ENCODE measurements around the gene EXOSC7. TPM values are rescaled to one million over a fixed set of nuclear protein-coding genes. Genes with fewer than 3 reads are reported as not detected.

The EXOSC7 gene
- total RNA-seq, 2 experiments from 2014 or later: 47.8 to 49.0 TPM

DNA sequence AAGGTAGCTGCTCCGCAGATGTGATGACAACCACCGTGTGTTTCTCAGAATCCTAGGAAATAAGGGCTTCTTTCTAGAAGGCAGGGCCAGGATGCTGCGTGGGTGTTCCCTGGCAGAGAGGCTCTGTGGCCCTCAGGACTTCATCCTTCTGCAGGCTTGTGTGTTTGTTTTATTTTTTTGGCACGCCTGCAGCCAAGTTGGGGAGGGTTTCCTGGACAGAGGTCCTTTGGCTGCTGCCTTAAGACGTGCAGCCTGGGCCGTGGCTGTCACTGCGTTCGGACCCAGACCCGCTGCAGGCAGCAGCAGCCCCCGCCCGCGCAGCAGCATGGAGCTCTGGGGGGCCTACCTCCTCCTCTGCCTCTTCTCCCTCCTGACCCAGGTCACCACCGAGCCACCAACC is 50.0 kb downstream of the EXOSC7 start, which contains the start of gene CLEC3B:
Gene CLEC3B (plus strand): TSS at position 266 of the 400 bp plus-strand sequence. CDS start 60 bp downstream, at position 326.
- Mint-ChIP-seq H3K9me3 (no peaks in the 10 kb centered on the region), H3K27ac (no peak within 1 kb of the TSS), H3K4me1 (peaks cover 6% of the 10 kb centered on the region), H3K36me3 (no peaks in the 10 kb centered on the region), H3K4me3 (no peak within 1 kb of the TSS), H3K27me3 (peaks cover 16% of the 10 kb centered on the region)
- DNase-seq (no peak), ATAC-seq (ENCODE audit: low read depth) (no peak)
- POLR2A ChIA-PET: no interaction called here

DNA sequence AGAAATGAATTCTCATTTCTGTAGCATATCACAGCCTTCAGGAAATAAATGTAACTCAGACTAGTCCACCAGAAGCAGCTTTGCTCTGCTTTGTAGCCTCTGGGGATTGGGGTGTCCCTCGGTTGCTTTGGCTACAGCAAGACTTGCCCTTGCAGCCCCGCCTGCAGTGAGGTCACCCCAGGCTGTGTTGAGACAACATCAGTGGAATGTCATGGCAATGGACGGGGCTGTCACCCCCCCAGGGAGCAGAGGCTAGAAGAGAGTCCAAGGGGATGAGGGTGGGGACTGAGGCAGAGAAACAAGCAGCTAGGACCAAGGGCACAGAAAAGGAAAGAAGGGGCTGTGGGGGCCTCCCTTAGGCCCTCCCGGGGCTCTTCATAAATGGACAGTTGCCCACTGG is 50.9 kb downstream of the EXOSC7 start:
- Mint-ChIP-seq H3K9me3 (no peaks in the 10 kb centered on the region), H3K4me1 (peaks cover 4% of the 10 kb centered on the region), H3K4me3 (no peak overlapping the region), H3K27me3 (peaks cover 16% of the 10 kb centered on the region), H3K27ac (no peak overlapping the region), H3K36me3 (no peaks in the 10 kb centered on the region)
- POLR2A ChIA-PET: no interaction called here
- ATAC-seq (ENCODE audit: low read depth) (no peak), DNase-seq (no peak)

DNA sequence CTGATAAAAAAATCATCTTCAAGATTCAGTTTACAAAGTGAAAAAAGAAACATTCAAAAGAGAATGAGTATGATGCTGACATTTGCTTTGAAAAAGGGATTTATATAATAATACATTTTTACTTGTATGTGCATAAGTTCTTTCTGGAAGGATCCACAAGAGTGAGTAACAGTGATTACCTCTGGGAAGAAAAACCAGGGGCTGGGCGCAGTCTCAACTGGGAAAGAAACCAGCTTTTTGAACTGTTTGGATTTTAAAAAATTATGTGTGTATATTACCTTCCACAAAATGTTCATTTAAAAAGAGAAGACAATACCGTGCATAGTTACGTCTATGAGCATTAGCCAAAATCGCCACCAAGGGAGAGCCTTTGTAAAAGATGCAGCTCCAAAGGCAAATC is 51.4 kb downstream of the EXOSC7 start:
- POLR2A ChIA-PET: no interaction called here
- no peak for ATAC-seq (ENCODE audit: low read depth)
- Mint-ChIP-seq H3K27me3 (peaks cover 16% of the 10 kb centered on the region), H3K36me3 (no peaks in the 10 kb centered on the region), H3K9me3 (no peaks in the 10 kb centered on the region), H3K4me3 (no peak overlapping the region), H3K27ac (no peak overlapping the region), H3K4me1 (peaks cover 4% of the 10 kb centered on the region)
- no peak for DNase-seq

- POLR2A ChIA-PET: no interaction called here
- Mint-ChIP-seq H3K4me3 (no peak overlapping the region), H3K27me3 (peaks cover 21% of the 10 kb centered on the region), H3K4me1 (peaks cover 5% of the 10 kb centered on the region), H3K36me3 (no peaks in the 10 kb centered on the region), H3K27ac (no peak overlapping the region), H3K9me3 (no peaks in the 10 kb centered on the region)
- DNase-seq: no peak
- ATAC-seq (ENCODE audit: low read depth): no peak
Observed at GRCh38 chr3:45029216-45029615, 53.2 kb downstream of the EXOSC7 start.

DNA sequence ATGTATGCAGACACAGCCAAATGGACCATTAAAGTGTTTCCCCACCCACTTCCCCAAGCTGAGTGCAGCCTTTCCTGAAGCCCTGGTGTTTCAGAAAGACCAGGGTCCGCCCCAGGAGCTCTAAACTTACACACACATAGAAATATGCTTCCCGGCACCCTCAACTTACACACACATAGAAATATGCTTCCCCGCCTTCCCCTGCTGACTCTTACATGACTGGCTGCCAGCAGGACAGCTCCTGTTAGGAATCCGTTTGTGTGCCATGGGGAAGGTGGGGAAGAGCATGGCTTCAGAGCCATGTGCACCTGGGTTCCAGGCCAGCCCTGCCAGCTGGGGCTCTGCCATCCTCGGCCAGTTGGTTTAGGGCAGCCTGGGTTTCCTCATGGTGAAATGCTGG is 53.6 kb downstream of the EXOSC7 start:
- DNase-seq (no peak), ATAC-seq (ENCODE audit: low read depth) (no peak)
- Mint-ChIP-seq H3K27ac (no peak overlapping the region), H3K4me1 (peaks cover 9% of the 10 kb centered on the region), H3K27me3 (peaks cover 21% of the 10 kb centered on the region), H3K4me3 (no peak overlapping the region), H3K36me3 (no peaks in the 10 kb centered on the region), H3K9me3 (no peaks in the 10 kb centered on the region)
- POLR2A ChIA-PET: no interaction called here

DNA sequence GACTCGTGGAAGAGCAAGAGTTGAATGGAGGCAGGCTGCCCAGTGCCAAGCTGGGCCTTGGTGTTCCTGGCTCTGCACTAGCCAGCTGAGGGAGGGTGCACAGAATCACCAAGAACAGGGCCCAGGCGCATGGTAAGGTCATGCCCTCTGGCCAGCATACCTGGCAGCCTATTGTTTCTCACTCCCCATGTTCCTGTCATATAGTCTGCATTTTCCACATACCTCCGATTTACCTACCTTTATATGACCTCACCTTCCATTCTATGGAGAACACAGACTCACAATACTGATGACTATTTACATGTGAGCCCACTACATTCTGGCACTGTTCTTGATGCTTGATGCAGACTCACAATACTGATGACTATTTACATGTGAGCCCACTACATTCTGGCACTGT is 55.5 kb downstream of the EXOSC7 start:
- POLR2A ChIA-PET: no interaction called here
- peaks cover 17% of the 10 kb centered on the region for H3K4me1 Mint-ChIP-seq
- DNase-seq (no peak), ATAC-seq (ENCODE audit: low read depth) (no peak)
- no peaks in the 10 kb centered on the region for H3K9me3 Mint-ChIP-seq
- no peaks in the 10 kb centered on the region for H3K36me3 Mint-ChIP-seq
- no peak overlapping the region for H3K27ac Mint-ChIP-seq
- no peak overlapping the region for H3K4me3 Mint-ChIP-seq
- H3K27me3 Mint-ChIP-seq: peaks cover 16% of the 10 kb centered on the region

DNA sequence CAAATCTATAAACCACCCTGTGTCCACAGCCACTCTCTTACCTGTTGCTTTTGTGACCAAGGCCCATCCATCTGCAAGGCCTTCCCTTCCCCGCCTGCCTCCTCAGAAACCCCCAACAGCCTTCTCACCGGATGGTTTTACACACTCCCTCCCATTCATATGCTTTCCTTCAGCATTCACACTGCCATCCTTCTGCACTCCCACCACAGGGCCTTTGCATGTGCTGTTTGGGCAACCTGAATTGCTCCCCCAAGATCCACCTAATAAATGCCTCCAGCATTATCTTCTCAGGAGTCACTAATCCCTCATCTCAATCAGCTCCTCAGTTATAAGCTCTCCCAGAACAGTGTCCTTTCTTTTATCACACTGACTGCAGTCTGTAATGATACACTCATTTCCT is 56.1 kb downstream of the EXOSC7 start:
- peaks cover 16% of the 10 kb centered on the region for H3K27me3 Mint-ChIP-seq
- POLR2A ChIA-PET: no interaction called here
- no peaks in the 10 kb centered on the region for H3K36me3 Mint-ChIP-seq

DNA sequence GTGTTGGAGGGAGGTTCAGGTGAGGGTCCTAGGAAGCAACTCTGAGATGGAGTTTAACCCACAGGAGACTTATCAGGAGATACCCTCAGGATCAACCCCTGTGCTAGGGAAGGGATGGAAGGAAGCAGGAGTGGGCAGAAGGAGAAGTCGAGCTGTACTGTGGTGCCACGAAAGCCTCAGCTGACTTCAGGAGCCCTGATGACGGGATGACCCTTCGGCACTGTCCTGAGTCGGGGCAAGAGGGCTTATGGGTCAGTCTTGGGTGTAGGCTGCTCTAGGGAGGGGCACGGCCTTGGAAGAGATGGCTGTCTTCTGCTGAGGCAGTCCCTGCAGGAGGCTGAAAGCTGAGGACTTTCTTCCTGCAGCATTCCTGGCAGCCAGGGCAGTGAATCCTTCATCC is 57.7 kb downstream of the EXOSC7 start:
- no peak for ATAC-seq (ENCODE audit: low read depth)
- Mint-ChIP-seq H3K27me3 (peaks cover 14% of the 10 kb centered on the region), H3K4me3 (no peak overlapping the region), H3K27ac (peak overlapping the region; percentile 31), H3K36me3 (no peaks in the 10 kb centered on the region), H3K9me3 (no peaks in the 10 kb centered on the region), H3K4me1 (peaks cover 20% of the 10 kb centered on the region)
- no peak for DNase-seq
- POLR2A ChIA-PET: no interaction called here

More for the DNA sequence above, 56.1 kb downstream of the EXOSC7 start:
- Mint-ChIP-seq H3K4me1 (peaks cover 18% of the 10 kb centered on the region), H3K4me3 (no peak overlapping the region), H3K27ac (peak overlapping the region; percentile 9), H3K9me3 (no peaks in the 10 kb centered on the region)
- DNase-seq: no peak
- no peak for ATAC-seq (ENCODE audit: low read depth)

GRCh38 chr3:45034612-45035252 is 58.7 kb downstream of the EXOSC7 start:
- Mint-ChIP-seq H3K9me3 (no peaks in the 10 kb centered on the region), H3K27ac (peak overlapping the region; percentile 71), H3K36me3 (no peaks in the 10 kb centered on the region), H3K4me1 (peaks cover 20% of the 10 kb centered on the region), H3K4me3 (peak overlapping the region; percentile 40), H3K27me3 (peaks cover 14% of the 10 kb centered on the region)
- POLR2A ChIA-PET: interaction anchor here (0.6 to 1.3 kb wide), 3 partner anchors 22 to 59 kb away, joined by 3 to 4 read pairs (median 3); partner anchors contain the start of genes EXOSC7 and ZDHHC3
- peak; percentile 62 for DNase-seq
- ATAC-seq (ENCODE audit: low read depth): peak; percentile 66

DNA sequence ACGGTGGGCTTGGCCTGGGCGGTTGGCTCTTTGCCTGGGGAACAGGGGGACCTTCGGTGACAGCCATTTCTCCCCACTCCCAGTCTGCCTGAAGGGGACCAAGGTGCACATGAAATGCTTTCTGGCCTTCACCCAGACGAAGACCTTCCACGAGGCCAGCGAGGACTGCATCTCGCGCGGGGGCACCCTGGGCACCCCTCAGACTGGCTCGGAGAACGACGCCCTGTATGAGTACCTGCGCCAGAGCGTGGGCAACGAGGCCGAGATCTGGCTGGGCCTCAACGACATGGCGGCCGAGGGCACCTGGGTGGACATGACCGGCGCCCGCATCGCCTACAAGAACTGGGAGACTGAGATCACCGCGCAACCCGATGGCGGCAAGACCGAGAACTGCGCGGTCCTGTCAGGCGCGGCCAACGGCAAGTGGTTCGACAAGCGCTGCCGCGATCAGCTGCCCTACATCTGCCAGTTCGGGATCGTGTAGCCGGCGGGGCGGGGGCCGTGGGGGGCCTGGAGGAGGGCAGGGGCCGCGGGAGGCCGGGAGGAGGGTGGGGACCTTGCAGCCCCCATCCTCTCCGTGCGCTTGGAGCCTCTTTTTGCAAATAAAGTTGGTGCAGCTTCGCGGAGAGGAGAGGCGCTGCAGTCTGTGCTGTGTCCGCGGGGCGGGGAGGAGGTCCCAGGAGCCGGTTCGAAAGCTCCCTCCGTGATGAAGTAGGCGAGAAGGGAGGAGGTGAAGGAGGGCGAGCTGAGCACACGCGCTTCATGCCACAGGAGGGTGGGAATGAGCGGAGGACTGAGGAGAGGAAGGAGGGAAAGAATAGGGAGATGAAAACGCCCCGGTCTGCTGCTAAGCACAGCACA is 59.6 kb downstream of the EXOSC7 start:
- Mint-ChIP-seq H3K27ac (no peak overlapping the region), H3K4me1 (peaks cover 25% of the 10 kb centered on the region), H3K36me3 (no peaks in the 10 kb centered on the region), H3K9me3 (no peaks in the 10 kb centered on the region), H3K27me3 (peaks cover 14% of the 10 kb centered on the region), H3K4me3 (peak overlapping the region; percentile 85)
- ATAC-seq (ENCODE audit: low read depth) (no peak), DNase-seq (peak; percentile 49)
- POLR2A ChIA-PET: interaction anchor here (0.6 to 1.3 kb wide), 4 partner anchors 44 to 540 kb away, joined by 3 to 5 read pairs (median 3); partner anchors contain the start of genes EXOSC7 and ZDHHC3

- POLR2A ChIA-PET: interaction anchor here (0.6 to 0.9 kb wide), 2 partner anchors 32 to 461 kb away, joined by 4 to 7 read pairs; no protein-coding TSS in a partner anchor
- ATAC-seq (ENCODE audit: low read depth) (peak; percentile 73), DNase-seq (peak; percentile 84)
- no peak overlapping the region for H3K27ac Mint-ChIP-seq
- H3K36me3 Mint-ChIP-seq: no peaks in the 10 kb centered on the region
- H3K4me3 Mint-ChIP-seq: no peak overlapping the region
- H3K27me3 Mint-ChIP-seq: peaks cover 14% of the 10 kb centered on the region
- no peaks in the 10 kb centered on the region for H3K9me3 Mint-ChIP-seq
- peaks cover 41% of the 10 kb centered on the region for H3K4me1 Mint-ChIP-seq
Observed at GRCh38 chr3:45037720-45038455, 61.8 kb downstream of the EXOSC7 start.

DNA sequence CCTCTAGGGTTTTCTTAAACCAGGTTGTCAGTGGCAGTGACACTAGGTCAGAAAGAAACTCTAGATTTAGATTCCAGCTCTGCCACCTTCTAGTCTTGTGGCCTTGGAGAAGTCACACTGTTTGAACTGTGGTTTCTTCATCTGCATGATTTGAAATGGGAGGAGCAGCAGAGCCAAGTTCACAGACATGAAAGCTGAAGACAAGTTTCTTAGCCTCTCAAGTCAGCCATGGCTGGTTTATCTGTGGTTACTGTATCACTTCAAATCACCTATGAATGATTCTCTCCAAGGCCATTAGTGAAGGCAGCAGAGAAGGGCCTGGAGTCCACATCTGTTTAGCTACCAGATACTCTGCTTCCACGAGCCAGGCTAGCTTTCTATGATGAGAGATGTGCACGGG is 65.6 kb downstream of the EXOSC7 start:
- Mint-ChIP-seq H3K9me3 (no peaks in the 10 kb centered on the region), H3K27ac (peak overlapping the region; percentile 62), H3K4me1 (peaks cover 24% of the 10 kb centered on the region), H3K27me3 (peaks cover 18% of the 10 kb centered on the region), H3K4me3 (peak overlapping the region; percentile 2), H3K36me3 (no peaks in the 10 kb centered on the region)
- POLR2A ChIA-PET: interaction anchor here (0.8 to 3.6 kb wide), 5 partner anchors 14 to 183 kb away, joined by 3 to 20 read pairs (median 7); no protein-coding TSS in a partner anchor
- ATAC-seq (ENCODE audit: low read depth): peak; percentile 41
- DNase-seq: no peak

DNA sequence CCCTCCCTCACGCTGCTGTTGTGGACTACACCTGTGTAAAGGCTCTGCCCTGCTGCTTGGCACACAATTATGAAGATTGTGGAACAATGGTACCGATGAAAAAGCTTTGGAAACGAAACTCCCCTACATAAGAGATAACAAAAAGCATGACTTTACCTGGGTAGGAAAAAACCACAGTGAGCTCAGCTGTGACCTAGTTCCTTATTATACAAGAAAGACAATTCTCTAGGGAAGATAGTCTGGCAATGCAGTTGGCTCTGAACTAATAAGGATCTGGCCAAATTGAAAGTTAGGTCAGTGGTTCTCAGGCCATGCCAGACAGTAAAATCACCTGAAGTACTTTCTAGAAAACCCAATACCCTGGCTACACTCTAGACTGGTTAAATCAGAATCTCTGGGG is 66.1 kb downstream of the EXOSC7 start:
- no peak overlapping the region for H3K27ac Mint-ChIP-seq
- H3K9me3 Mint-ChIP-seq: no peaks in the 10 kb centered on the region
- POLR2A ChIA-PET: interaction anchor here (1.0 to 3.6 kb wide), 4 partner anchors 76 to 182 kb away, joined by 3 to 20 read pairs (median 7); no protein-coding TSS in a partner anchor
- H3K4me1 Mint-ChIP-seq: peaks cover 23% of the 10 kb centered on the region
- ATAC-seq (ENCODE audit: low read depth) (no peak), DNase-seq (no peak)
- H3K4me3 Mint-ChIP-seq: no peak overlapping the region
- peaks cover 19% of the 10 kb centered on the region for H3K27me3 Mint-ChIP-seq
- no peaks in the 10 kb centered on the region for H3K36me3 Mint-ChIP-seq
